B cell (primary cell): Measurements from ENCODE around the gene CNTNAP3B.
"Not testable (repeated sequence)": the region's sequence is repeated elsewhere in the genome, so short reads cannot be mapped to it uniquely, and the experiment has no call there.

Experiments
- CTCF ChIP-seq: fragments of 200-600 bp; IDR thresholded peaks from one replicate; pipeline ENCODE4 v1.8.0; 2022; ENCODE audit warnings: antibody characterized with exemption, mild to moderate bottlenecking
- EZH2 ChIP-seq: IDR thresholded peaks from 2 replicates; pipeline ENCODE4 v1.6.1; 2012; ENCODE audit warnings: borderline replicate concordance, low read depth, mild to moderate bottlenecking, moderate library complexity, low read length; ENCODE audit not compliant: insufficient read depth, poor library complexity, severe bottlenecking

GRCh38 chr9:41917374-41917773 is 211.9 kb downstream of the CNTNAP3B start:
- not testable (repeated sequence) for TF ChIP-seq CTCF, EZH2
